Measurements from ENCODE around the gene PELO.
A peak's percentile ranks its signal among the peaks of the same experiment; 100 is the strongest.
"Not testable (repeated sequence)": the region's sequence is repeated elsewhere in the genome, so short reads cannot be mapped to it uniquely, and the experiment has no call there.

PELO gene, protein sequence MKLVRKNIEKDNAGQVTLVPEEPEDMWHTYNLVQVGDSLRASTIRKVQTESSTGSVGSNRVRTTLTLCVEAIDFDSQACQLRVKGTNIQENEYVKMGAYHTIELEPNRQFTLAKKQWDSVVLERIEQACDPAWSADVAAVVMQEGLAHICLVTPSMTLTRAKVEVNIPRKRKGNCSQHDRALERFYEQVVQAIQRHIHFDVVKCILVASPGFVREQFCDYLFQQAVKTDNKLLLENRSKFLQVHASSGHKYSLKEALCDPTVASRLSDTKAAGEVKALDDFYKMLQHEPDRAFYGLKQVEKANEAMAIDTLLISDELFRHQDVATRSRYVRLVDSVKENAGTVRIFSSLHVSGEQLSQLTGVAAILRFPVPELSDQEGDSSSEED

GRCh38 chr5:52787600-52788504 lies at the start of gene PELO, which contains the start of gene ITGA1:
TSS of gene PELO (plus strand) at chr5:52787916. CDS start at chr5:52800395, 12,479 bp downstream.
TSS of gene ITGA1 (plus strand) at chr5:52787916. CDS start at chr5:52788354, 438 bp downstream.
- peak; percentile 54 for DNase-seq (ENCODE audit: low read depth in 1 of 2, low spot score in 1 of 2)
- TF ChIP-seq JUND (IDR thresholded peaks at IDR 0.05; ENCODE audit: low read depth), result no peak
- in situ Hi-C loops (cut with HindIII; ENCODE audit: low pct_unique_long_range_greater_than_20kb, low sequenced_read_pairs), result no loop called here

GRCh38 chr5:52738095-52738506 lies 49.6 kb upstream of the PELO start:
- no peak for DNase-seq (ENCODE audit: low read depth in 1 of 2, low spot score in 1 of 2)
- in situ Hi-C loops (cut with HindIII; ENCODE audit: low pct_unique_long_range_greater_than_20kb, low sequenced_read_pairs), result no loop called here
- TF ChIP-seq JUND (IDR thresholded peaks at IDR 0.05; ENCODE audit: low read depth), result no peak

DNA sequence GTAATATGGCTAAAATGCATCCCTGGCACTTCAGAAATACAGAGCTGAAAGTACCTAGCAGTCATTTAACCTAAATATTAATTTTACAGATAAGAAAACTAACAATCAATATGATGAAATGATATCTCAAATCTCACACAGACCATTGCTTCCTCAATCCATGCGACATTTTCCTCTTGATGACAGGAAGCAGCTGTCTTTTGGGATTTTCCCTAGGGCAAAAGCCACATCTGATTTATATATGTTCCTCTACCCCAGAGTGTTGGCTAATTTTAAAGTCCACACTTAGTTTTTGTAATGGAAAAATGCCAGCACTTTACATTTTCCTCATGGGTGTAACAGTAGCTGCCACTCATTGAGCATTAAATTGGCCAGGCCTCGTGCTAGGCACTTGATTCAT lies 47.7 kb upstream of the PELO start:
- no peak for DNase-seq (ENCODE audit: low read depth in 1 of 2, low spot score in 1 of 2)
- no peak for TF ChIP-seq JUND (IDR thresholded peaks at IDR 0.05; ENCODE audit: low read depth)
- in situ Hi-C loops (cut with HindIII; ENCODE audit: low pct_unique_long_range_greater_than_20kb, low sequenced_read_pairs), result no loop called here

DNA sequence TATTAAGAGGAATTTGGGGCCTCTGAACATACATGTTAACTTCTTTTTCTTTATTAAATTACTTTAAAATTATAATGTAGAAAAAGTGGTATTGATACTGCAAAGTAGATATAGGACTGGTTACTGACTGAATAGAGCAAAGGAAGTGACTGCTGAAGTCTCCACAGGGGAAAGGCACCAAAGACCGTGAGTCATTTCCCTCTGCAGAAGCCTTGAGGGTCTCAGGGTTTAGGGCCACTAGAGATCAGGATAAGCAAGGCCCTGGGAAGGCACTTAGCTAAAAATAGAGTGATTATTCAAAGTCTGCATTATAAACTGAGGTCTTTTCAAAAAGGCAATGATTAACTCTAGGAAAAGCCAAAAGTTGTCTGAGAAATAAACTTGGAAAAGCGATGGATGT lies 44.7 kb upstream of the PELO start:
- DNase-seq (ENCODE audit: low read depth in 1 of 2, low spot score in 1 of 2), result no peak
- no peak for TF ChIP-seq JUND (IDR thresholded peaks at IDR 0.05; ENCODE audit: low read depth)
- in situ Hi-C loops (cut with HindIII; ENCODE audit: low pct_unique_long_range_greater_than_20kb, low sequenced_read_pairs), result no loop called here

DNA sequence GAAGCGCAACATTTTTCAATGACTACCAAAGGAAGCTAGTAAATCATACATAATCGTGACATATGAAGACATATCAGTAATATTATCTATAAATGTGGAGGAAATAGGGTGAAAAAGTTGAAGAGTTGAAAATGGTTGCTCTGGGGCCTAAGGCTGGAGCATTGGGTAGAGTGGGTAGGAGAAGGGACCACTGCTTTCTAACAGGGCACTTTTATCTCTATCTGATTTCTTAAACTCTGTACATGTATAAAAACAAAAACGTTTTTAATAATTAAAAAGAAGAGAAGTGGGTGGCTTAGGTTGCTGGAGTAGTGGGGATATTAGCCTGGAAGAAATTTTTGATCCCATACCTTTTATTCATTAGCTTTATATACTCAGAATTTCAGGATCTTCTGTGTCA lies 44.2 kb upstream of the PELO start:
- in situ Hi-C loops (cut with HindIII; ENCODE audit: low pct_unique_long_range_greater_than_20kb, low sequenced_read_pairs), result no loop called here
- no peak for TF ChIP-seq JUND (IDR thresholded peaks at IDR 0.05; ENCODE audit: low read depth)

DNA sequence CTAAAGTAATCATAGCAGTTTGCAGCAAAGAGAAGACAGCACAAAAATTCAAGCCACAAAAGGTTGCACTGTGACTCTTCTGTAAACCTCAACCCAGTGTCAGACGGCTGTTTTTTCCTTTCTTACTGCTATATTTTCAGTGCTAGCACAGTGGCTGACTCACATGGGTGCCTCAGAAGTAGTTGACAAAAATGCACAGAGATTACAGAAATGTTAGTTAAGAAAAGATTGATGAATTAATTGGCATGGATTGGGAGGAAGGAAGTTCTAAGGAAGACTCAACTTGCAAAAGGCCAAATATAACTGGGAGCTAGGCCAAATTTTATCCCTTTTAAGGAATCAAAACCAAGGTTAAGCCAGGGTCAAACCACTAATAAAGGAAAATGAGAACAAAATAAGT lies 43.7 kb upstream of the PELO start:
- DNase-seq (ENCODE audit: low read depth in 1 of 2, low spot score in 1 of 2), result no peak
- in situ Hi-C loops (cut with HindIII; ENCODE audit: low pct_unique_long_range_greater_than_20kb, low sequenced_read_pairs), result no loop called here
- TF ChIP-seq JUND (IDR thresholded peaks at IDR 0.05; ENCODE audit: low read depth), result no peak

More for the DNA sequence above, 44.2 kb upstream of the PELO start:
- DNase-seq (ENCODE audit: low read depth in 1 of 2, low spot score in 1 of 2), result no peak

DNA sequence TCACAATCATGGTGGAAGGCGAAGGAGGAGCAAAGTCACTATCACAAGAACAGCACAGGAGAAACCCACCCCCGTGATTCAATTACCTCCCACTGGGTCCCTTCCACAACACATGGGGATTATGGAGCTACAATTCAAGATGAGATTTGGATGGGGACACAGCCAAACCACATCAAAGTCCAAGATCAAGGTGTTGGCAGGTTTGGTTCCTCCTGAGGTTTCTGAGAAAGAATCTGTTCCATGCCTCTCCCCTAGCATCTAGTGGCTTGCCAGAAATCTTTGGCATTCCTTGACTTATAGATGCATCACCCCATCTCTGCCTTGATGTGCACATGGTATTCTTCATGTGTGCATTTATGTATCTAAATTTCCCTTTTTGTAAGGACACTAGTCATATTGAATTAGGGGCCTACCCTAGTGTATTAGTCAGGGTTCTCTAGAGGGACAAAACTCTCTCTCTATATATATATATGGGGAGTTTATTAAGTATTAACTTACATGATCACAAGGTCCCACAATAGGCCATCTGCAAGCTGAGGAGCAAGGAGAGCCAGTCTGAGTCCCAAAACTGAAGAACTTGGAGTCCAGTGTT lies 42.8 kb upstream of the PELO start:
- not testable (repeated sequence) for DNase-seq (ENCODE audit: low read depth in 1 of 2, low spot score in 1 of 2)

GRCh38 chr5:52746539-52746938 lies 41.2 kb upstream of the PELO start:
- DNase-seq (ENCODE audit: low read depth in 1 of 2, low spot score in 1 of 2), result no peak
- no peak for TF ChIP-seq JUND (IDR thresholded peaks at IDR 0.05; ENCODE audit: low read depth)
- in situ Hi-C loops (cut with HindIII; ENCODE audit: low pct_unique_long_range_greater_than_20kb, low sequenced_read_pairs), result no loop called here

More for the DNA sequence above, 42.8 kb upstream of the PELO start:
- in situ Hi-C loops (cut with HindIII; ENCODE audit: low pct_unique_long_range_greater_than_20kb, low sequenced_read_pairs), result not testable (repeated sequence)

GRCh38 chr5:52748590-52748989 lies 39.1 kb upstream of the PELO start:
- in situ Hi-C loops (cut with HindIII; ENCODE audit: low pct_unique_long_range_greater_than_20kb, low sequenced_read_pairs), result no loop called here
- DNase-seq (ENCODE audit: low read depth in 1 of 2, low spot score in 1 of 2), result no peak
- TF ChIP-seq JUND (IDR thresholded peaks at IDR 0.05; ENCODE audit: low read depth), result no peak

DNA sequence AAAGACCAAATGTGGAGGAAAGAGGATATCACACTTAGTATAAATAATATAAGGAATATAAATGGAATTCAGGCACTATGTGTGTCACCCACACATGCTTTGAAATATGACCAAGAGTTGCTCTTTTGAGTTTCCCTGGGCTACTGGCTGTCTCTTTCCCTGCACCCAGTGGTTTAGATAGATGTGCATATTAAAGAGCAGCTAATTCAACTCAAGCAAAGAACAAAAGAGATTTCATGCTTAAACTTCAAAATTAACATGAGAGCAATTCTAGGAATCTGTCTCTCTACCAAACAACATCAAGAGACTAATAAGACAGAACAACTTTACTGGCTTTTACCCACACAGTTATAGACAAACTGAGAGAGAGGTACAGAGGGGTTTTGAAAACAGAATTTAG lies 38.0 kb upstream of the PELO start:
- no peak for TF ChIP-seq JUND (IDR thresholded peaks at IDR 0.05; ENCODE audit: low read depth)
- DNase-seq (ENCODE audit: low read depth in 1 of 2, low spot score in 1 of 2), result no peak
- in situ Hi-C loops (cut with HindIII; ENCODE audit: low pct_unique_long_range_greater_than_20kb, low sequenced_read_pairs), result no loop called here

GRCh38 chr5:52751137-52751536 lies 36.6 kb upstream of the PELO start:
- no peak for DNase-seq (ENCODE audit: low read depth in 1 of 2, low spot score in 1 of 2)
- in situ Hi-C loops (cut with HindIII; ENCODE audit: low pct_unique_long_range_greater_than_20kb, low sequenced_read_pairs), result no loop called here
- no peak for TF ChIP-seq JUND (IDR thresholded peaks at IDR 0.05; ENCODE audit: low read depth)

- in situ Hi-C loops (cut with HindIII; ENCODE audit: low pct_unique_long_range_greater_than_20kb, low sequenced_read_pairs), result no loop called here
- no peak for DNase-seq (ENCODE audit: low read depth in 1 of 2, low spot score in 1 of 2)
- no peak for TF ChIP-seq JUND (IDR thresholded peaks at IDR 0.05; ENCODE audit: low read depth)
Measured at GRCh38 chr5:52754051-52754450, 33.7 kb upstream of the PELO start.

DNA sequence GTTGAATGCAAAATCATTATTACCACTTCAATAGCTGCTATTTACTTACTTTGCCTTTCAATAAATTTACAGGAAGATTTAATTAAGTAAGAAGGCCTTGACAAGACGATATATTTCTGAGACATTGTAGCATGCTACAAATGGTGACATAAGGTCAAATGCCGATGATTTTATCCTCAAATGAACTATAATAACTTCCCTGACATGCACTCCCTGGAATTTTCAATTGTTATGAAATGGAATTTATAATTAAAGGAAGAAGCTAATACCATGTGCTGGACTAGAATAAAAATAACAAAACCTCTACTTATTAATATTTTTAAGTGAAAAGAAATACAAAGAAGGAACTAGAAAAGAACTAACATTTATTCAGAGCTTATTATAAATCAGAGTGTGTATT lies 30.2 kb upstream of the PELO start:
- in situ Hi-C loops (cut with HindIII; ENCODE audit: low pct_unique_long_range_greater_than_20kb, low sequenced_read_pairs), result no loop called here
- no peak for DNase-seq (ENCODE audit: low read depth in 1 of 2, low spot score in 1 of 2)
- TF ChIP-seq JUND (IDR thresholded peaks at IDR 0.05; ENCODE audit: low read depth), result no peak

All from T47D (cell line).